GM06990 (cell line): ENCODE measurements around the gene JMJD4.
A peak's percentile ranks its signal among the peaks of the same experiment; 100 is the strongest.

Experiments
- DNase-seq: peaks from one replicate; pipeline ENCODE4 v3.0.0-alpha.2; 2011; ENCODE audit not compliant: insufficient read length; ENCODE audit errors: extremely low read depth
- H3K27me3 ChIP-seq: replicated peaks from 2 replicates; pipeline ENCODE4 v1.6.0; 2011; ENCODE audit warnings: low read length; ENCODE audit not compliant: control insufficient read depth, insufficient read depth
- H3K36me3 ChIP-seq: 2 replicates; pipeline ENCODE4 v1.5.1; 2011; ENCODE audit warnings: low read length; ENCODE audit not compliant: control insufficient read depth, insufficient read depth
- H3K4me3 ChIP-seq: replicated peaks from 2 replicates; pipeline ENCODE4 v1.5.1; 2011; ENCODE audit warnings: low read depth, mild to moderate bottlenecking, control low read depth, low read length
- TF ChIP-seq, protein P1 (sequence below): IDR thresholded peaks from 2 replicates; pipeline ENCODE4 v1.5.1; 2011; ENCODE audit warnings: low read length, control low read depth, mild to moderate bottlenecking, inconsistent platforms; ENCODE audit not compliant: insufficient read depth, poor library complexity, severe bottlenecking

Gene JMJD4

DNA sequence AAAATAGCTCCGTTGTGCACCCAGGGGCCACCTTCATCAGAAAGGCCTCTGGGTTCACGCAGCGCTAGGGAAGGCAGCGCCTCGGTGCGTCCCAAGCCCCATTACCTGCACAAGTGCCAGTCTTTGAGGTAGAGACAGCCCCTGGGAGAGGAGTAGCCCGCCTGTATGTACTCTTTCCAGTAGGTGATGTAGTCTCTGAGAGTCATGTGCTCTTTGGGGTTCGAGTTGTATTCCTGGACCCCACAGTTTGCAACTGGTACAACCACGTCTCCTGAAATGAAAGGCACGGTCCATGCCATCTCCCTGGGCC is 601 bp downstream of the JMJD4 start:
- Histone ChIP-seq H3K36me3 (peaks cover 18% of the 10 kb centered on the region), H3K27me3 (no peaks in the 10 kb centered on the region), H3K4me3 (peak overlapping the region; percentile 98)
- TF ChIP-seq, protein P1, sequence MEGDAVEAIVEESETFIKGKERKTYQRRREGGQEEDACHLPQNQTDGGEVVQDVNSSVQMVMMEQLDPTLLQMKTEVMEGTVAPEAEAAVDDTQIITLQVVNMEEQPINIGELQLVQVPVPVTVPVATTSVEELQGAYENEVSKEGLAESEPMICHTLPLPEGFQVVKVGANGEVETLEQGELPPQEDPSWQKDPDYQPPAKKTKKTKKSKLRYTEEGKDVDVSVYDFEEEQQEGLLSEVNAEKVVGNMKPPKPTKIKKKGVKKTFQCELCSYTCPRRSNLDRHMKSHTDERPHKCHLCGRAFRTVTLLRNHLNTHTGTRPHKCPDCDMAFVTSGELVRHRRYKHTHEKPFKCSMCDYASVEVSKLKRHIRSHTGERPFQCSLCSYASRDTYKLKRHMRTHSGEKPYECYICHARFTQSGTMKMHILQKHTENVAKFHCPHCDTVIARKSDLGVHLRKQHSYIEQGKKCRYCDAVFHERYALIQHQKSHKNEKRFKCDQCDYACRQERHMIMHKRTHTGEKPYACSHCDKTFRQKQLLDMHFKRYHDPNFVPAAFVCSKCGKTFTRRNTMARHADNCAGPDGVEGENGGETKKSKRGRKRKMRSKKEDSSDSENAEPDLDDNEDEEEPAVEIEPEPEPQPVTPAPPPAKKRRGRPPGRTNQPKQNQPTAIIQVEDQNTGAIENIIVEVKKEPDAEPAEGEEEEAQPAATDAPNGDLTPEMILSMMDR: no peak
- no peak for DNase-seq

DNA sequence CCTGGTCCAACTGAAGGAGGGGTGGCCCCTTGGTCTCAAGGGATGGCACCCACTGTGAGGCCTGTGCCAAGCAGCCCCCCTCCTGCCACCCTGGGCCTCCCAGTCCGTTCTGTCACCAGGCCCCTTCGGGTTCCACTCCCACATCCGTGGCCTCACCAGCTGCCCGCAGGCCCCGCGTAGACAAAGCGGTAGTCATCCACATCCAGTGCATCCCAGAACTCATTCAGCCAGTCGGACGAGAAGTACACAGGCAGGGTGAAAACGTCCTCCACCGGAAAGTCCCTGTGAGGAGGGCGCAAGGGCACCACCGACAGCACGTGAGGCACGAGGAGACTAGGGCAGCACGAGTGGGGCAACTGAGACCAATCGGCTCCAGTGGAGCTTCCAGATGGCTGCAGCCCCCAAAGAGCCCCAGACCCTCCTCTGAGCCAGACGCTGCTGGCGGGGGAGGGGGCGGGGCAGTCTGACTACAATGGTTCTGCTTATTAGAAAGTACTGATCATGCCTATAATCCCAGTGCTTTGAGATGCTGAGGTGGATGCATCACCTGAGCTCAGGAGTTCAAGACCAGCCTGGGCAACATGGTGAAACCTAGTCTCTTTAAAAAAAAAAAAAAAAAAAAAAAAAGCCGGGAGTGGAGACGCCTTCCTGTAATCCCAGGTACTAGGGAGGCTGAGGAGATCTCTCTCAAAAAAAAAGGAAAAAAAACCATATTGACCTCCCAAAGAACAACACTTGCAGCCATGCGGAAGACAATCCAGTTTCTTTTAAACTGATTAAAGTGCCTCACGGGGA is 1.2 kb downstream of the JMJD4 start:
- Histone ChIP-seq H3K4me3 (peak overlapping the region; percentile 98), H3K36me3 (peaks cover 18% of the 10 kb centered on the region), H3K27me3 (no peaks in the 10 kb centered on the region)
- no peak for DNase-seq
- TF ChIP-seq, protein P1: no peak

DNA sequence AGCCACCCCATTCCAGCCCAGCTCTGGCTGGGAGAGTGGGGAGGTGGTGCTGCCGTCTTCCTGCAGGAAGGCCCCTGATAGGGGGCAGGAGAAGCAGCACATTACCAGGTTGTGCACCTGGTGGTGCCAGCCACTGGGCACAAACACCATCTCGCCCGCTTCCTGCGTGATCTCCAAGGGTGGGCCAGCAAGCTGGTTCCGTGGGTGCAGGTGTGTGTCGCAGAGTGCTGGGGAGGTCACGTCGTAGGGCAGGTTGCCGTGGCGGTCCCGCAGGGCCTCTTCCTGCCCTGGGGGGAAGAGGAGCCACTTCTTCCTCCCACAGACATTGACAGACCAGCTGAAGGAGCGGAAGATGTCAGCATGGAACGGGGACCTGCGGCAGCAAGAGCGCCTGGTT is 1.8 kb downstream of the JMJD4 start:
- Histone ChIP-seq H3K36me3 (peaks cover 18% of the 10 kb centered on the region), H3K4me3 (no peak overlapping the region), H3K27me3 (no peaks in the 10 kb centered on the region)
- TF ChIP-seq, protein P1: no peak
- no peak for DNase-seq

DNA sequence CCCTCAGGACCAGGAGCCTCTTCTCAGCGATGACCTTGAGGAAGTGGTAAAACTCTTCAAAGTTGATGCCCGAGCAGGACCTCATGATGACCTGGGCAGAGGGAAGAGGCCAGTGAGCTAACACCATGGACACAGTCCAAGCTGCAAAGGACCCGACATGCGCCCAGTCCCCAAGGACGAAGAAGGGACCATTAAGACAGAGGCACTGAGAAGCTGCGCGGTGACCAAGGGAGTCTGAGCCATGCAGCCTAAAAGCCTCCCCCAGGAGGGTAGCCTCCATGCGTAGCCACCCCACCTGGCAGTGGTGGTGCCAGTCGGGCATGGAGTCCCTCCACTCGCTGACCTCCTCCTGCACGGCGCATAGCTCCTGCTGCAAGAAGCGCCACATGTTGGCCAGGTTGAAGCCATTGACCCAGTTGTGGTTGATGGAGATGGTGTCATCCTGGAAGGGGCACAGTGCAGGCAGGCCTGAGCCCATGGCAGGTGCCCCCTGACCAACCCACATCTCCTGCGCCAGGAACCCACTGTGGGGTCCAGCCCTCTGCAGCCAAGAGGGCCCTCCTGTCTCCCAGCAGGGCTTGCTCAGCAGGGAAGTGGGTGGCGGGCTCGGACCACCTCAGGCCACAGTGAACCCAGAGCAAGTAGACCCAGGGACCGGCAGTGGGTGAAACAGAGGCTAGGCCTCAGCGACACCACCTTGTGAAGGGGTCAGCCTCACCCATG is 2.4 kb downstream of the JMJD4 start:
- TF ChIP-seq, protein P1: no peak
- peaks cover 18% of the 10 kb centered on the region for H3K36me3 ChIP-seq
- no peak for DNase-seq
- no peaks in the 10 kb centered on the region for H3K27me3 ChIP-seq
- H3K4me3 ChIP-seq: no peak overlapping the region

DNA sequence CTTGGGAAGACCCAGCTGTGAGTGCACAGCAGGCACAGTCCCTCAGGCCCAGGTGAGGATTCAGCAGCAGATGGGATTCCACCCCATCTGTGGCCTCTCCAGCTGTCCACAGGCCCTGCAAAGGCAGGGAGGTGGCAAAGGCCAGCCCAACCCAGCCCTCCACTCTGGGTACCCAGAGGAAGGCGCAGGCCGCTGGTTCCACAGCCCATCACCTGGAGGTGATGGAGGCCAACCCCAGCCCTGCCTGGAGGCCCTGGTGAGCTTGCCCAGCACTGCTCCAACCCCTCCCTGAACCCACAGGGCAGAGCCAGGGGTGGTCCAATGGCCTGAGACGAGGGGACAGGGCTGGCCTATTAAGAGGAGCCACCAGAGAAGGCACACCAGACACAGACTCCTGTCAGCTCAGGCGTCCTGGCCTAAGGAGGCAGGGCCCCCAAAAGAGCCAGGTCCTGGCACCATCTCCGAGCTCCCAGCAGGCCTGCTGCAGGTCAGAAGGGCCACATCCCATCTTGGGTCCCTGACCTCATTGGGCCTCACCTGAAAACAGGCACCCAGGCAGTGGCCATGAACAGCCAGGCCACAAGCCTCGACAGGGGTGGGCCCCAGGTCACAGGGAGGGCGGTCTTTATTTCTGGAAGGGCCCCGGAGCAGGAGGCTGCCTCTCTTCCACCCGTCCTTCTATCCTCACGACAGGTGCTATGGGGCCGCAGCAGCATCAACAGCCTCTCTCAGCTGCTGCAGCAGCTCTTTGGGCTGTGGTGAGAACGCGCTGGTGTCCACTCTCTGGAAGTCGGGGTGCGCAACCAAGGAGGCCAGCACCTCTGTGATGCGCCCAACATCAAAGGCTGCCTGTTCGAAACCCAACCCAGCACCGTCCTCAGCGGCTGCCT is 3.2 kb downstream of the JMJD4 start:
- no peak overlapping the region for H3K4me3 ChIP-seq
- no peak for DNase-seq
- TF ChIP-seq, protein P1: no peak
- H3K27me3 ChIP-seq: no peaks in the 10 kb centered on the region
- H3K36me3 ChIP-seq: peaks cover 18% of the 10 kb centered on the region
